Thoracic aorta (tissue), 2 donors: ENCODE measurements around the gene CAPN8. TPM values are rescaled to one million over a fixed set of nuclear protein-coding genes. Genes with fewer than 3 reads are reported as not detected.

Experiments used
- ATAC-seq: fragments of 150-250 bp; one replicate; pipeline ENCODE4 v1.8.0; 2017; ENCODE audit warnings: low read depth; ENCODE audit not compliant: insufficient number of reproducible peaks, low FRiP score
- DNase-seq: peaks from one replicate; pipeline ENCODE4 v3.0.0-alpha.2; 2020; ENCODE audit warnings: low spot score
- H3K27ac ChIP-seq, 2 donors: fragments of 200-600 bp; sonication (generic); 1 replicate in 1 of 2; 2 replicates in 1 of 2; pipeline ENCODE4 v1.5.1; 2016; ENCODE audit warnings: mild to moderate bottlenecking in 2 of 2, moderate library complexity in 2 of 2
- H3K27me3 ChIP-seq: fragments of 200-600 bp; sonication (generic); replicated peaks from 2 replicates; pipeline ENCODE4 v1.6.0; 2016; ENCODE audit warnings: mild to moderate bottlenecking; ENCODE audit not compliant: insufficient read depth
- H3K36me3 ChIP-seq: fragments of 200-600 bp; sonication (generic); one replicate; pipeline ENCODE4 v1.5.1; 2016
- H3K4me1 ChIP-seq, 2 donors: fragments of 200-600 bp; sonication (generic); 1 replicate in 1 of 2; 2 replicates in 1 of 2; pipeline versions ENCODE4 v1.5.1 to v1.6.0; 2016; ENCODE audit warnings: low read depth in 2 of 2, mild to moderate bottlenecking in 1 of 2; ENCODE audit not compliant: control insufficient read depth in 1 of 2
- H3K4me3 ChIP-seq: fragments of 200-600 bp; sonication (generic); 2 replicates; pipeline ENCODE4 v1.5.1; 2016; ENCODE audit warnings: mild to moderate bottlenecking
- H3K9me3 ChIP-seq: fragments of 200-600 bp; sonication (generic); 2 replicates; pipeline ENCODE4 v1.5.1; 2016
- CTCF ChIP-seq: fragments of 200-600 bp; sonication (generic); IDR thresholded peaks from one replicate; pipeline ENCODE4 v1.5.1; 2019; ENCODE audit warnings: antibody characterized with exemption
- total RNA-seq, 2 donors: library from RNA; depleted of rRNA; stranded (reverse); fragments of >200 nt; gene quantifications; one replicate each; pipeline versions ENCODE4 v1.1.0 to v1.2.3, GENCODE V29; 2016

Gene CAPN8
- total RNA-seq, 2 donors from 2014 or later = 17.5 TPM; not detected in 1

- Histone ChIP-seq H3K4me1 (no peaks in the 10 kb centered on the region), H3K27me3 (no peaks in the 10 kb centered on the region), H3K4me3 (no peak overlapping the region), H3K27ac (no peak overlapping the region), H3K36me3 (no peaks in the 10 kb centered on the region), H3K9me3 (no peaks in the 10 kb centered on the region)
- no peak for ATAC-seq
- no peak for TF ChIP-seq CTCF
- DNase-seq = no peak
Observed at GRCh38 chr1:223684488-223684792, 18.9 kb upstream of the CAPN8 start.

- Histone ChIP-seq H3K27me3 (no peaks in the 10 kb centered on the region), H3K27ac (no peak overlapping the region), H3K36me3 (no peaks in the 10 kb centered on the region), H3K9me3 (no peaks in the 10 kb centered on the region), H3K4me1 (no peaks in the 10 kb centered on the region), H3K4me3 (no peak overlapping the region)
- peak; percentile 55 for TF ChIP-seq CTCF
- DNase-seq (no peak), ATAC-seq (no peak)
Observed at GRCh38 chr1:223683586-223684487, 18.3 kb upstream of the CAPN8 start.

- no peaks in the 10 kb centered on the region for H3K9me3 ChIP-seq
- no peaks in the 10 kb centered on the region for H3K36me3 ChIP-seq
- no peak for ATAC-seq
- no peak for DNase-seq
- H3K27me3 ChIP-seq = no peaks in the 10 kb centered on the region
- H3K27ac ChIP-seq = no peak overlapping the region
- H3K4me3 ChIP-seq = no peak overlapping the region
- TF ChIP-seq CTCF = no peak
- no peaks in the 10 kb centered on the region for H3K4me1 ChIP-seq
Observed at GRCh38 chr1:223682502-223682901, 17.0 kb upstream of the CAPN8 start.

GRCh38 chr1:223680188-223680587 is 14.7 kb upstream of the CAPN8 start:
- ATAC-seq (no peak), DNase-seq (no peak)
- H3K4me3 ChIP-seq = no peak overlapping the region
- H3K9me3 ChIP-seq = no peaks in the 10 kb centered on the region
- H3K27ac ChIP-seq = no peak overlapping the region
- H3K4me1 ChIP-seq = no peaks in the 10 kb centered on the region
- no peaks in the 10 kb centered on the region for H3K27me3 ChIP-seq
- H3K36me3 ChIP-seq = no peaks in the 10 kb centered on the region
- no peak for TF ChIP-seq CTCF

GRCh38 chr1:223678841-223679240 is 13.3 kb upstream of the CAPN8 start:
- no peaks in the 10 kb centered on the region for H3K9me3 ChIP-seq
- no peaks in the 10 kb centered on the region for H3K36me3 ChIP-seq
- no peak overlapping the region for H3K4me3 ChIP-seq
- H3K27me3 ChIP-seq = no peaks in the 10 kb centered on the region
- no peaks in the 10 kb centered on the region for H3K4me1 ChIP-seq
- DNase-seq (no peak), ATAC-seq (no peak)
- H3K27ac ChIP-seq = no peak overlapping the region
- no peak for TF ChIP-seq CTCF
